GM10847 (cell line): Measurements from ENCODE around the gene RPS5.
A peak's percentile ranks its signal among the peaks of the same experiment; 100 is the strongest.

Source experiments
- POLR2A ChIP-seq: IDR thresholded peaks from 2 replicates; pipeline ENCODE4 v1.6.1; 2011; ENCODE audit not compliant: insufficient read length; ENCODE audit errors: extremely low read depth

RPS5 gene

DNA sequence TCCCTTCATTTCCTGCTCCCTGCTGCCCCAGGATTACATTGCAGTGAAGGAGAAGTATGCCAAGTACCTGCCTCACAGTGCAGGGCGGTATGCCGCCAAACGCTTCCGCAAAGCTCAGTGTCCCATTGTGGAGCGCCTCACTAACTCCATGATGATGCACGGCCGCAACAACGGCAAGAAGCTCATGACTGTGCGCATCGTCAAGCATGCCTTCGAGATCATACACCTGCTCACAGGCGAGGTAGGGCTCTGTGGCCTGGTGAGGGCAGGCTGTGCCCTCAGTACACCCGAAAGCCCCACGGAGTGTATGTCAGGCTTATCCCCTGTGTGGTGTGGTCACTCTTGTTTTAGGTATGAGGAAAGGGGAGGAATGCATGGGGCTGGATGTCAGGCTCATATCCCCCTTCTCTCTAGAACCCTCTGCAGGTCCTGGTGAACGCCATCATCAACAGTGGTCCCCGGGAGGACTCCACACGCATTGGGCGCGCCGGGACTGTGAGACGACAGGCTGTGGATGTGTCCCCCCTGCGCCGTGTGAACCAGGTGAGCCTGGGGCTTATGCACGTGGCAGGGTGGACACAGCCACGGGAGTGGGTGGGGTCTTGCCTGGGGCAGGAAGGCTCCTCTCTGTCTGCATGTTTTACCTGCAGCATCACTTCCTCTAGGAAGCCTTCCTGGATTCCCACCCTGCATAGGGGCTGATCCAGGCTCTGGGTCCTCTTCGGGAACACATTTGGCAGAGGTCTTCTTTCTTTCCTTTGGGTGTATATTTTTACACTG is 6.1 kb downstream of the RPS5 start:
- TF ChIP-seq POLR2A, result no peak

DNA sequence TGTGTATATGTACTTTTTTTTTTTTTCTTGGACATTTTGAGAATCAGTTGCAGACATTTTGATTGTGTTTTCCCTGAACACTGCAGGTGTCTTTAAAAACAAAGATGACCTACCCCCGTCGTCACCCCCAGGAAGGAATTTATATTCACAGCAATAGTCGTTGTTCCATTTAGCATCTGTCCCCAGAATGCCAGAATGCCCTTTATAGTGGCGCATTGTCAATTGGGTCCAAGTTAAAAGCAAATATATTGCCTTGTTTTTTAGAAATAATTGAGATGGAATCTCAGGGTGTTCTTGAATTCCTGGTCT is 6.6 kb downstream of the RPS5 start:
- TF ChIP-seq POLR2A, result no peak

DNA sequence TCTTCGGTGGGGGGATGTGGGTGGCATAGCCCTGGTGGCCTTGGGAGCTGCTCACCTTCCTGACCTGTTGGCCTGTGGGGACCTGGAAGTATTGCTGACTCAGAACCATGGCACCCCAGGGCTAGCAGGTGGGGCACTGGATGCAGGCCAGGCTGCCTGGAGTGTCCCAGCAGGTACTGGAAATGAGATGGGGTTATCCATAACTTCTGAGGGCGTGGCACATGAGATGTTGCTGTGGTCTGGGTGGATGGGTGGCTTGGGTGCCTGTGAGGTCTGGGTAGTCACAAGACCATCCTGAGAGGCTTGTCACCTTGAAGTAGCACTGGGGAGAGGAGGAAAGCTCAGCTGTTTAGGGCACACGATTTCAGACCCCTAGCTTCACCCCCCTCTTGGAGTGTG is 7.8 kb downstream of the RPS5 start:
- TF ChIP-seq POLR2A, result no peak

DNA sequence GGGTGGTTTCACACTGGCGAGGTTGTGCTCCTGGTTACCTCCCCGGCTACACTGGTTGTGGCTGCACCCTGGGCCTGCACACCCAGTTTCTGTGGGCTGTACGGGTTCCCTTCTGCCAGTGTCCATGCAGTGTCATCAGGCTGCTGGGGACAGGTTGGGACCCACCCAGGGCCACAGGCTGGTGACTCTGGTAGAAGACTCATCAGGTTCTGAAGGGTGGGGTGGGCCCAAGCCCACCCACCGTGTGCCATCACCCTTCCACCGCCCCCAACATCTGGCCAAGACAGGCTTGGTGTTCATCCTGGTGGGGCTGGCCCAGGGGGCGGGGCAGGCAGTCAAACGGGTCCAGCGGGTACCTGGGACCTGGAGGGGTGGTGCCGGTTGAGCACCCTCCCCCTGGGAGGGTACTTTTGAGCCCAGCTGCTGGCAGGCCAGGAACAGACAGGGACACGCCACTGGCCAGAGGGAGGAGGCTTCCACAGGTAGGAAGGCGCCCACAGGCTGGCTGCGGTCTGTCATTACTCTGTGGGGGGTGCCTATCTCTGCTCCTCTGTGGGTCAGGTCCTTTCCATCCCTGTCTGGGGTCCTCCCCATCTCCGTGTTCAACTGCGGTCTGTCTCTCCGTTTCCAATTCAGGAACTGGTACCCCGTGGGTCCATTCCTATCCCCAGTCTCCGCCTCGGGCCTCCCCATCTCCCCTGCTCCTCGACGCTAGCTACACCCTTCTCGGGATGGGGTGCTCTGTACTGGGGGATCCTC is 8.3 kb downstream of the RPS5 start, which contains the start of gene RNF225:
TSS of gene RNF225 (plus strand) at position 437 of the 759 bp plus-strand sequence. CDS start 434 bp downstream, outside the sequence.
- TF ChIP-seq POLR2A, result peak; percentile 12

DNA sequence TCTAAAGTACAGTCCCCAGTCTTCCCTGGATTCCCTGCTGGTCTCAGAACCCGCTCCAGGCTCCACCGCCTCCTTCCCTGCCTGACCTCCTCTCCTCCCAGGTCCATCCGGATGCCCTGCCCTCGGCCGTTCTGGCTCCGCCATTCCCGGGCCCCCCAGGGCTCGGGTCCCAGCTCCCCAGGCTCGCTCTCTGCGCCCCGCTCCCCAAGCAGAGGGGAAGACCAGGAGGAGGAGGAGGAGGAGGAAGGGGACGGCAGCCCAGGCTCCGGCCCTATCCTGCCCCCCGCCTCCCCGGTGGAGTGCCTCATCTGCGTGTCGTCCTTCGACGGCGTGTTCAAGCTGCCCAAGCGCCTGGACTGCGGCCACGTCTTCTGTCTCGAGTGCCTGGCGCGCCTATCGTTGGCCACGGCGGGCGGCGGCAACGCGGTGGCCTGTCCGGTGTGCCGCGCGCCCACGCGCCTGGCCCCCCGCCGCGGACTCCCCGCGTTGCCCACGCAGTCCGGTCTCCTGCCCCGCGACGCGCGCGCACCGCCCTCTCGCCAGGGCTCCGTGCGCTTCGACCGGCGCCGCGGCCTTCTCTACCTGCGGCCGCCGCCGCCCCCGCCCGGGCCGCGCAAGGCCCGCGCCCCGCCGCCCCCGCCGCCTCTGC is 9.0 kb downstream of the RPS5 start:
- TF ChIP-seq POLR2A, result no peak

DNA sequence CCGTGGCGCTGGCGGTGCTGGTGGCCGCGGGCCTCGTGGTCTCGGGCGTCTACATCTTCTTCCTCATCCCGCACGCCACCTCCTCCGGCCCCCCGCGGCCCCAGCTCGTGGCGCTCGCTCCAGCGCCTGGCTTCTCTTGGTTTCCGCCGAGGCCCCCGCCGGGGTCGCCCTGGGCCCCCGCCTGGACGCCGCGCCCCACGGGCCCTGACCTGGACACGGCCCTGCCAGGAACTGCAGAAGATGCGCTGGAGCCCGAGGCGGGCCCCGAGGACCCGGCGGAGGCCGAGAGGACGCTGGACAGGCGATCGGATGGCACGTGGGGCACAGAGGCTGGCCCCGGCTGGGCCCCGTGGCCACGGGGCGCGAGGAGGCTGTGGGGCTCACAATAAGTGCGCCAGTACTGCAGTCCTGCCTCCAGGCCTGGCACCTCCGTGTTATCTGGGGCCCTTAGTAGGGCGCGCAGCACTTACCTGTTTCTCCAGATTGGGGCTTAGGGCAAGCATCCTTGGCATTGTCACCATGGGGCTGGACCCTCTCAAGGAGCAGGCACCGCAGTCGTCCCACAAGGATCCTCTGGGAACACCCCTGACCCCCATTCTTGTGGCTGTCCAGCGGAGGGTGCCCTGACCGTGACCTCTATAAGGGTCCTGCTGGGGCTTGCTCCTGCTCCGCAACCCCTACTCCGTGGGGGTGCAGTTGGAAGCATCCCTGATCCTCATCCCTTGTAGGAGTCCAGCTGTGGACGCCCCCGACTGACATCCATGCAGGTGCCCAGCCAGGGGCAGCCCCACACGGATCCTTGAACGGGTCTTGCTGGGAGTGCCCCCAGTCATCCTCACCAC is 9.8 kb downstream of the RPS5 start:
- TF ChIP-seq POLR2A, result no peak

DNA sequence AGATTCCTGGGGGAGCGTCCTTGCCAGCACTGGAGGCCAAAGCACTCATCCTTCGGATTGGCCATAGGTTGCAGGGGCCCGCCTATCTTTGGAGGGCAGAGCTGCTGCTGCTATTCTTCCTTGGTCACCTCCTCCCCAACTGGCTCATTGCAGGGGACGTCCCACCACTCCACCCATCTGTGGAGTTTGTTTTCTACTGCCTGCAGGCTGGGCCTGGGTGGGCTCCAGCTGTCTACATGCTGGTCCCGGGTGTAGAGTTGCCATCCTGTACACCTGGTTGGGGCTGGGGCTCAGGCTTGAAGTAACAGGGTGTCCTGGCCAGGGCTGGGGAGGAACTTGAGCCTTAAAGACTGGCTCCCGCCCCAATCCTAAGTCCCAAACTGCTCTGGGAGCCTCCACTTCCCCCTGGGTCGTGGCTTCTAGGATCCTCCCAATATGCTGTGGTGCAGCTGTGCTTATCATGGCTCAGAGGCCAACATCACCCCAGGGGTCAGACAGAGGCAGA is 10.5 kb downstream of the RPS5 start:
- TF ChIP-seq POLR2A, result no peak

DNA sequence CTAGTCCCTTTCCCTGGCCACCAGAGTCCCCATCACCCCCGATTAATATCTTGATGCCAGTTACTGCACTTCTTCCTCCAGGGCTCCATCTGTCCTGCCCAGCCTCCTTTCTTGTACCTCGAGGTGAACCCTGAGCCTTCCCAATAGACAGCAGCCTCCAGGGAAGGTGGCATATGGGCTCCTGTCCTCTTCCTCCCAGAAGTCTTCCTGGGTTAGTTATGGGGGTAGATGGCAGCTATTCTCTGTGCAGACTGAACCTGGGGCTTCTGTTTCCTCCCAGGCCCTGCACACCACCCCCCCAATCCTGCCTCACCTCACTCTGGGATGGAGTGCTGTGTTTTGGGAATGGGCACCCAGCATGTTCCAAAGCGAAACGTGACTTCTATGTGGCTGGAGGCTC is 11.0 kb downstream of the RPS5 start:
- no peak for TF ChIP-seq POLR2A

DNA sequence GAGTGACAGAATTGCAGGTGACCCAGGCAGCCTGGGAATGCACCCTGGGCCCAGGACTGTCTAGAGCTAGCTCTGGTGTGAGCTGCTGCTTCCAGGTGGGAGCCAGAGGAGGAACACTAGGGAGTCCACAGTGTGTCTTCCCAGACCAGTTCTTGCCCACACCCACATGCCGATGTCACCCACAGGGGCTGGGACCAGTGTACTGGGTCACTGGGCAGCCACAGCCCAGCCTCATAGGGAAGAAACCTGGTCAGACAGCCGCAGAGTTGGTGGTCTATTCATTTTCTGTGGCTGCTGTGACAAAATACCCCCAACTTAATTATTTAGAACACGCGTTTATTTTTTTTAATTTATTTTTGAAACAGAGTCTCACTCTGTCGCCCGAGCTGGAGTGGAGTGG is 11.5 kb downstream of the RPS5 start:
- no peak for TF ChIP-seq POLR2A

DNA sequence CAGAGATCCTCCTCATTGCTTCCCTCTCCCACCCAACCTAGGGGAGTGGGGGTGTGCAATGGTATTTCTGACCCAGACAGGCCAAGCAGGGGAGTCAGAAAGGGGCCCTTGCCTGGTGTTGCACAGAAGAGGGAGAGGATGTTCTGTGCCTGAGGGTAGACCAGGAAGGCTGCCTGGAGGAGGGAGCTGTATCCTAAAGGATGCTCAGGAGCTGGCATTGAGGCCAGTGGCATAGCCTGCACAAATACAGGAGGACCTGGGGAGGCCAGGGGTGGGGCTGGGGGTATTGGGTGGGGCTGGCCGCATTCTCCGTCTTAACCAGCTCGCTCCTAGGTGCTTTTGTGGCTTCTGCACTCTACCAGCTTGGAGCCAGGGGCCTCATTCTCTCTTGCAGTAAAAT is 12.8 kb downstream of the RPS5 start:
- TF ChIP-seq POLR2A, result no peak

DNA sequence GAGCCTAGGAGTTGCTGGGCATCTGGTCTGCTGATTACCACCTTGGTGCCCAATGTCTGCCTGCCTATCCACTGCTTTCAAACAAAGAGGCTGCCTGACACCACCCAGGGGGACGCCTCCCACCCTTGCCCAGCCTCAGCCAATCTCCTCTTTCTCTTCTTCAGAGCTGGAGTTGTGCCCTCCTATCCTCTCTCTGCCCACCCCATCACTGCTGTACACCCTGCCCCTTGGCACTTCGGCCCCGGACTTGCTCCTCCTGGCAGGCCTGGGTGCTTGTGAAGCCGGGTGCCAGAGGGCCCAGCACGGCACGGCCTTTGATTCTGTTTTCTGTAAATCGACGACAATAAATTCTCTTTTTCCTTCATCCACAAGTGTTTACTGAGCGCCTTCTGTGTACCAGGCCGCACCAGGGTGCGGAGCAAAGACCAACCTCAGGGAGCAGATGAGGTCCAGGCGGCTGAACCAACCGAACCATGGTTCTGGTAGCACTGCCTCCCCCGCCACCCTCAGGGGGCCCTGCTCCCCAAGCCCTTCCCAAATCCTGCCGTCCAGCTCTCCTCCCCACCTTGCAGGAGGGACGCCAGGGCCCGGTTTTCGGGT is 13.3 kb downstream of the RPS5 start:
- no peak for TF ChIP-seq POLR2A

DNA sequence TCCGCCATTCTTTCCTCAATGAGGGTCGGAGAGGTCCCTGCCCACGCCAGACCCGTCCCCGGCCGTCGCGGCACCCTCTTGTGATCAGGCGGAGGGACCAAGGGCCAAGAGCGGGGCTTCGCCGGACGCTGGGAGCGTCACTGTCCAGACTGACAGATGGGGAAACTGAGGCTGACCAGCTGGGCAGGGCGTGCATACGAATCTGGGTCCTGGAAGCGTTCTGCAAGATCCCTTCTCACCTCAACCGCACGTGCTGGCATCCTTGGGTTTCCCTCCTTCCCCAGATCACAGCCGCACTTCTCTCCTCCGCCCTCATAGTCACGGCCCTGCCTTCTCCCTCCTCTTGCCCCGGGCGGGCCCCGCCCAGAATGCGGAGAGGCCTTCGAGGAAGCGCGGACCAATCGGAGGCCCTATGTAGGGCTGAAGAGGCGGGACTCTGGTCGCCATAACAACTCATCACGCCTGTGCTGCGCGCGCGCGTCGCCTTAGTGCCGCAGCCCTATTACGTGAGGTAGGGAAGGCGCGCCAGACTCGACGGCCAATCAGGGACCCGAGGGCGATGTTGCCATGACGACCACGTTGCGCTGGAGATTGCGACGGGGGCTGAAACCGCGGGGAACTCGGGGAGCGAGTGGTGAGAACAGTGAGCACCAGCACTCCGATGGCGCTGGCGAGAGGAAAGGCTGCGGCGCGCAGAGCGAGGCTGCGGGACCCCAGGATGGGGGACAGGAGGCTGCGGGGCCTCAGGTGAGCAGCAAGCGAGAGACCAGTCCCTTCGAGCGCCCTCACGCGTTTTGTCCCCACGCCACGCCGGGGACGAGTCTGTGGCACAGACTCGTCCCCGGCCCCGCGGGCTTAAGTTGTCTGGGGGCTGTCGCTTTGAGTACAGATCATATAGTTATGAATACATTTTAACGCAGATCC is 14.1 kb downstream of the RPS5 start:
- TF ChIP-seq POLR2A, result peak; percentile 80

DNA sequence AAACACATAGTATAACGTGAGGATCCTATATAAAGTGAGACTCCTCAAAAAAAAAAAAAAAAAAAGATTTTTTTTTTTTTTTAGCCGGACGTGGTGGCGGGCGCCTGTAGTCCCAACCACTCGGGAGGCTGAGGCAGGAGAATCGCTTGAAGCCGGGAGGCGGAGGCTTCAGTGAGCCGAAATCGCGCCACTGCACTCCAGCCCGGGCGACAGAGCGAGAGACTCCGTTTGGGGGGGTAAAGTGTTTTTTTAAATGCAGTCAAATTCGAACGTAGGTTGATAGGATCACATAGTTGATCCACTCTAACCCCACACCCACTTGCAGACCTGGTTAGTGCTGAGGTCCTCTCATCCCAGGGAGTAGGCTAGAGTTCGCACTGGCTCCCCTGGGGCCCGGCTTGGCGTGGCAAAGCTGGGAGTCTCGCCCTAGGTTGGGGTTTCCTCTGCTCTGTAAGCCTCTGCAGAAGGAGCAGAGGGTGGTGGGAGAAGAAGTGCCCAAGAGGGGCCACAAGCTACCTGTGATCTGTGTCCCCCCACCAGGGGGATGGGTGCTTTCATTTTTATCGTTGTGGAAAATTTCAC is 14.9 kb downstream of the RPS5 start:
- TF ChIP-seq POLR2A, result no peak

DNA sequence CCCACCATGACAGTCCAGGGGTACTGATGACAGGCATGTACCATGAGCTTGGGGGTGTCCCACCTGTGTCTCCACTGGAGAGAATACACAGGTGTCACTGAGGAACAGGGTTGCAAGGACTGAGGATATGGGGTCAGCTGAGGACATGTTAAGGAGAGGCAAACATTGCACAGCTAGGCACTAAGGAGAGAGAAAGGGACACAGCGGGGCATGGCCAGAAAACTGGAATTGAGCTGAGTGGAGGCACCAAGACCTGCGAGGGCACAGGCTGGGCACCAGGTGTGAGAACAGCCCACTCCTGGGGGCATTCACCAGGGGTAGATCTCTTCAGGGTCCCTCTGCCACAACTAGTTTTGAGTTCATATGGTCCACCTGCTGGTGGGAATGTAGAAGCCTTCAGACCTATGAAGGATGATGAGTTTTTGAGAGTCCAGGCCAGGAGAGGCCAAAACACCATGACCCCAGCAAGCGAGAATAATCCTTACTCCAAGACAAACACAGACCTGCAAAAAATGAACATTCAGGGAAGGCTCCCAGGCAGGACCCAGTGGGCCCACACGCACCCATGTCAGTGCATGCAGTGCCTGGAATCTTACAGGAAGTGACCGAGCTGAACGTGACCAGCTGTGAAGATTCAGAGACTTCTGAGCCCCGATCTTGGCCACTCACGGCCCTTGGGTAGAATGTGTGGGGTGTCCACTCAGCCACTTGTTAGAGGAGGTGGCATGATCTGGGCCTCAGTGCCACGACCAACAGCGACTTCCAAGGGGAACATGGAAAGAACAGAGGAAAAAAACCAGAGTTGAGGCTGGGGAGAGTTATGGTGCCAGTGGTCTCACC is 20.0 kb downstream of the RPS5 start:
- TF ChIP-seq POLR2A, result no peak
